SU-DHL-6 (cell line): ENCODE measurements around the gene ABL2.
A peak's percentile ranks its signal among the peaks of the same experiment; 100 is the strongest.
"Not testable (repeated sequence)": the region's sequence is repeated elsewhere in the genome, so short reads cannot be mapped to it uniquely, and the experiment has no call there.

ENCODE experiments used
- H2AFZ ChIP-seq: fragments of 200-600 bp; sonication (generic); 2 replicates; pipeline ENCODE4 v1.6.1; 2014; ENCODE audit warnings: low read depth, mild to moderate bottlenecking, moderate library complexity, mixed read lengths, antibody characterized with exemption, low read length; ENCODE audit not compliant: severe bottlenecking
- H3F3A ChIP-seq: fragments of 200-600 bp; shearing (Covaris generic); 2 replicates; pipeline ENCODE4 v1.6.0; 2016; ENCODE audit warnings: antibody characterized with exemption, mild to moderate bottlenecking; ENCODE audit not compliant: insufficient read depth
- H3K27ac ChIP-seq: fragments of 200-600 bp; sonication (generic); 2 replicates; pipeline ENCODE4 v1.5.1; 2016; ENCODE audit warnings: low read depth, mild to moderate bottlenecking, low read length, moderate library complexity, mixed read lengths
- H3K27me3 ChIP-seq: fragments of 200-600 bp; sonication (generic), shearing (Covaris generic); 2 replicates; pipeline ENCODE4 v1.6.0; 2014; ENCODE audit warnings: mild to moderate bottlenecking, low read length
- H3K36me3 ChIP-seq: fragments of 200-600 bp; sonication (generic); 2 replicates; pipeline ENCODE4 v1.6.1; 2014; ENCODE audit warnings: mild to moderate bottlenecking, low read length, mixed read lengths
- H3K4me2 ChIP-seq: fragments of 300-600, 200-600 bp; shearing (Covaris generic), sonication (generic); 2 replicates; pipeline ENCODE4 v1.6.0; 2014; ENCODE audit warnings: low read length, low read depth, mild to moderate bottlenecking; ENCODE audit not compliant: poor library complexity, severe bottlenecking
- H3K4me3 ChIP-seq: fragments of 200-600 bp; sonication (generic); 2 replicates; pipeline ENCODE4 v1.5.1; 2014; ENCODE audit warnings: antibody characterized with exemption, low read length, mild to moderate bottlenecking, mixed read lengths; ENCODE audit not compliant: insufficient read depth, poor library complexity, severe bottlenecking
- H3K79me2 ChIP-seq: fragments of 200-600 bp; sonication (generic); 2 replicates; pipeline ENCODE4 v1.6.1; 2014; ENCODE audit warnings: mild to moderate bottlenecking, low read length, moderate library complexity; ENCODE audit not compliant: insufficient read depth
- H3K9ac ChIP-seq: fragments of 200-600 bp; sonication (generic); 2 replicates; pipeline ENCODE4 v1.7.0; 2014; ENCODE audit warnings: mild to moderate bottlenecking, low read length
- H3K9me2 ChIP-seq: fragments of 200-600 bp; sonication (generic); replicated peaks from 2 replicates; pipeline ENCODE4 v1.6.1; 2014; ENCODE audit warnings: low read length; ENCODE audit not compliant: insufficient read depth
- H3K9me3 ChIP-seq: fragments of 200-600 bp; sonication (generic); 2 replicates; pipeline ENCODE4 v1.6.1; 2014; ENCODE audit warnings: low read length, mixed read lengths; ENCODE audit not compliant: insufficient read depth
- H4K20me1 ChIP-seq: fragments of 200-600 bp; sonication (generic); 2 replicates; pipeline ENCODE4 v1.6.1; 2014; ENCODE audit warnings: low read depth, mild to moderate bottlenecking, antibody characterized with exemption, low read length, moderate library complexity, mixed read lengths
- EZH2phosphoT487 ChIP-seq: fragments of 200-600 bp; sonication (generic), shearing (Covaris generic); conservative IDR thresholded peaks from 2 replicates; pipeline ENCODE4 v1.6.1; 2018; ENCODE audit warnings: mild to moderate bottlenecking, antibody characterized with exemption, low read length, moderate library complexity, mixed read lengths
- TF ChIP-seq, protein P1 (sequence below): fragments of 200-600 bp; sonication (generic); IDR thresholded peaks from one replicate; pipeline ENCODE4 v1.5.1; 2017; ENCODE audit warnings: antibody characterized with exemption, mild to moderate bottlenecking, low read length, moderate library complexity; ENCODE audit not compliant: insufficient read depth, poor library complexity, severe bottlenecking

The ABL2 gene

DNA sequence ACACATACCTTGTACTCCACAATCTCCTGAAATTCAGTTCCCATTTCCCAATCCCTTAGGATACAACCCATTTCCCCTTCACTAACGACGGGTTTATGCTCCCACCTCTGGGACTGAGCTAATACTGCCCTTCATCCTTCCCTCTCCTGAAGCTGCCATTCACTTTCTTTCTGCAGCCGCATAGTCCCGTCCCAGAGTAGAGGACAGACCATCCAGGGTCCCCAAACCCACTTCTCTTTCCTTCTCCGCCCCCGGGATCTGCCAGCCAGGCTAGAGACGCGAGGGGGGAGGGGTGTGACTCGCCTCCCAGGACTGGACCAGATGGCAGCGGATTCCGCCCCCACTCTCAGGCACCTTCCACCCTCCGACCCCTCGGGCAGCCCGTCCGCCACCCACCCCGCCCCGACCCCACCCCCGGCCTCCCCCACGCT lies 679 bp downstream of the ABL2 start:
- peaks cover 9% of the 10 kb centered on the region for H3K79me2 ChIP-seq
- peak overlapping the region; percentile 6 for H2AFZ ChIP-seq

DNA sequence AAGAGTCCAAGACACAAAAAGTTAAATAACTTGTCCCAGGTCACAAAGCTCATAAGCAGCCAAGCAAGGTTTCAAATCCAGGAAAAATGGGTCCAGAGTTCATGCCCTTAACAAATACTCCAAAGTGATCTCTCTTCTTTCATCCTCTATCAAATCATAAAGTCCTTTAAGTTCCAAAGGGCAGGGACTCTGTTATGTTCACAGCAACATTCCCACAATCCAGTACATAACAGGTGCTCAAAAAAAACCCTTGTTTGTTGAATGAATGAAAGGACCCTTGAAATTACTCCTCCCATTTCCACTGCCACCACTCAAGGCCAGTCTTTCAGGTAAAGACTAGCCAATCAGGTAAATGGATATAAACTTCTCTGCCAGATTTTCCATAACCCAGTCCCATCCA lies 2.7 kb downstream of the ABL2 start:
- Histone ChIP-seq H3K9me3 (no peaks in the 10 kb centered on the region), H3K9ac (no peak overlapping the region), H3K27me3 (no peaks in the 10 kb centered on the region), H3K9me2 (no peaks in the 10 kb centered on the region), H3K79me2 (peaks cover 9% of the 10 kb centered on the region), H3F3A (peaks cover 7% of the 10 kb centered on the region; the same call in 1 of the 2 replicates), H2AFZ (no peak overlapping the region), H3K27ac (no peak overlapping the region), H3K4me2 (no peak overlapping the region), H3K4me3 (no peak overlapping the region), H4K20me1 (no peaks in the 10 kb centered on the region), H3K36me3 (no peaks in the 10 kb centered on the region)
- TF ChIP-seq EZH2phosphoT487 = no peak
- TF ChIP-seq, protein P1, sequence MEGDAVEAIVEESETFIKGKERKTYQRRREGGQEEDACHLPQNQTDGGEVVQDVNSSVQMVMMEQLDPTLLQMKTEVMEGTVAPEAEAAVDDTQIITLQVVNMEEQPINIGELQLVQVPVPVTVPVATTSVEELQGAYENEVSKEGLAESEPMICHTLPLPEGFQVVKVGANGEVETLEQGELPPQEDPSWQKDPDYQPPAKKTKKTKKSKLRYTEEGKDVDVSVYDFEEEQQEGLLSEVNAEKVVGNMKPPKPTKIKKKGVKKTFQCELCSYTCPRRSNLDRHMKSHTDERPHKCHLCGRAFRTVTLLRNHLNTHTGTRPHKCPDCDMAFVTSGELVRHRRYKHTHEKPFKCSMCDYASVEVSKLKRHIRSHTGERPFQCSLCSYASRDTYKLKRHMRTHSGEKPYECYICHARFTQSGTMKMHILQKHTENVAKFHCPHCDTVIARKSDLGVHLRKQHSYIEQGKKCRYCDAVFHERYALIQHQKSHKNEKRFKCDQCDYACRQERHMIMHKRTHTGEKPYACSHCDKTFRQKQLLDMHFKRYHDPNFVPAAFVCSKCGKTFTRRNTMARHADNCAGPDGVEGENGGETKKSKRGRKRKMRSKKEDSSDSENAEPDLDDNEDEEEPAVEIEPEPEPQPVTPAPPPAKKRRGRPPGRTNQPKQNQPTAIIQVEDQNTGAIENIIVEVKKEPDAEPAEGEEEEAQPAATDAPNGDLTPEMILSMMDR = no peak

More for the DNA sequence above, 679 bp downstream of the ABL2 start:
- no peaks in the 10 kb centered on the region for H3K9me3 ChIP-seq
- H3K36me3 ChIP-seq = no peaks in the 10 kb centered on the region
- H3K9me2 ChIP-seq = no peaks in the 10 kb centered on the region
- TF ChIP-seq, protein P1 = no peak
- no peak for TF ChIP-seq EZH2phosphoT487
- H3K27ac ChIP-seq = no peak overlapping the region
- peak overlapping the region; percentile 95 for H3K4me3 ChIP-seq
- no peaks in the 10 kb centered on the region for H4K20me1 ChIP-seq
- H3K4me2 ChIP-seq = peak overlapping the region; percentile 62
- H3F3A ChIP-seq = peaks cover 7% of the 10 kb centered on the region; the same call in 1 of the 2 replicates
- H3K27me3 ChIP-seq = no peaks in the 10 kb centered on the region
- H3K9ac ChIP-seq = peak overlapping the region; percentile 91

DNA sequence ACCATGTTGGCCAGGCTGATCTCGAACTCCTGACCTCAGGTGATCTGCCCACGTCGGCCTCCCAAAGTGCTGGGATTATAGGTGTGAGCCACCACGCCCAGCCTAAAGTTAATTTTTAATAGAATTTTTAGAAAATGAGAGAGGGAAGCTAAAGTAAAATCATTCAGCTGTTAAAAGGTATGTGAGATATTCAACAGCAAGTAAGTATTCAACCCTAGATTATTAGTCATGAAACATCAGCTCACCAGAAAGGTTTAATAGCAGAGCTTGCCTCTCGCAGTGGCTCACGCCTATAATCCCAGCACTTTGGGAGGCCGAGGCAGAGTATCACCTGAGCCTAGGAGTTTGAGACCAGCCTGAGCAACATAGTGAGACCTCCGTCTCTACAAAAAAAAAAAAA lies 5.0 kb downstream of the ABL2 start:
- not testable (repeated sequence) for H3K9me3 ChIP-seq, H3K27me3 ChIP-seq, H2AFZ ChIP-seq, H4K20me1 ChIP-seq, H3K36me3 ChIP-seq, H3K4me2 ChIP-seq, H3F3A ChIP-seq, H3K79me2 ChIP-seq, H3K4me3 ChIP-seq, H3K9ac ChIP-seq, H3K27ac ChIP-seq, H3K9me2 ChIP-seq

DNA sequence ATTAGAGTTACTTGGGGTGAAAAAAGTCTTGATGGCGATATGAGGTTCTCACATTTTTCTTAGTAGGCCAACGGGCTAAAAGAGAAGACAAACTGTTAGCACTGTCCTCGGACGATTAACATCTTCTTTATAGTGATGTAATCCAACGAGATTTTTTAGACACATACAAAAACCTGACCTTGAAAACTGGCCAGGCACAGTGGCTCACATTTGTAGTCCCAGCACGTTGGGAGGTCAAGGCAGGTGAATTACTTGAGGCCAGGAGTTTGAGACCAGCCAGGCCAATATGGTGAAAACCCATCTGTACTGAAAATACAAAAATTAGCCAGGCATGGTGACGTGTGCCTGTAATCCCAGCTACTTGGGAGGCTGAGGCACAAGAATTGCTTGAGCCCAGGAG lies 8.4 kb downstream of the ABL2 start:
- not testable (repeated sequence) for H4K20me1 ChIP-seq, H3K36me3 ChIP-seq, H3K9me3 ChIP-seq, H3K27me3 ChIP-seq, H3K4me3 ChIP-seq, H3K27ac ChIP-seq, H2AFZ ChIP-seq, H3K9me2 ChIP-seq, H3K9ac ChIP-seq, H3K4me2 ChIP-seq, H3K79me2 ChIP-seq, H3F3A ChIP-seq
